Caco-2 (cell line): ENCODE measurements around the gene NDC80. TPM values are rescaled to one million over a fixed set of nuclear protein-coding genes. Genes with fewer than 3 reads are reported as not detected.

Experiments used
- BruUV-seq: library from RNA; stranded (reverse); fragments of 400-500 nt; replicated peaks from 2 replicates; lab custom pipeline; 2021; lab: Mats Ljungman, UMichigan
- CTCF ChIA-PET: fragments of 300-600 bp; sonication (Branson Sonifier 250); formaldehyde crosslinking; loops from one replicate; lab custom pipeline; 2022; ENCODE audit warnings: antibody characterized with exemption; lab: Charles Lee
- POLR2A ChIA-PET: fragments of 300-600 bp; sonication (Branson Sonifier 250); formaldehyde crosslinking; loops from one replicate; lab custom pipeline; 2022; ENCODE audit warnings: antibody characterized with exemption; lab: Charles Lee
- DNase-seq, 2 experiments: peaks; one replicate each; pipeline versions ENCODE4 v3.0.0 to v3.0.0-alpha.2; 2020 to 2022
- H3K27me3 ChIP-seq: replicated peaks from 2 replicates; pipeline ENCODE4 v1.6.0; 2011; ENCODE audit warnings: low read length; ENCODE audit not compliant: control insufficient read depth, insufficient read depth
- H3K36me3 ChIP-seq: 2 replicates; pipeline ENCODE4 v1.5.1; 2011; ENCODE audit warnings: low read length; ENCODE audit not compliant: control insufficient read depth, insufficient read depth
- H3K4me1 ChIP-seq: fragments of 250-450 bp; sonication (Bioruptor Pico); 2 replicates; pipeline ENCODE4 v1.5.1; 2020; ENCODE audit warnings: mild to moderate bottlenecking
- H3K4me3 ChIP-seq: 2 replicates; pipeline ENCODE4 v1.5.1; 2011; ENCODE audit warnings: low read depth, mild to moderate bottlenecking, control low read depth, low read length
- H3K9me3 ChIP-seq: fragments of 250-450 bp; sonication (Bioruptor Pico); 2 replicates; pipeline ENCODE4 v1.5.1; 2020; ENCODE audit warnings: mild to moderate bottlenecking, moderate library complexity
- H3K27ac Mint-ChIP-seq: one replicate; pipeline ENCODE4 v1.8.0; 2022; ENCODE audit warnings: mixed read lengths; ENCODE audit not compliant: unreplicated experiment
- H3K27me3 Mint-ChIP-seq: one replicate; pipeline ENCODE4 v1.8.0; 2022; ENCODE audit warnings: mixed read lengths; ENCODE audit not compliant: insufficient read depth, unreplicated experiment
- H3K36me3 Mint-ChIP-seq: one replicate; pipeline ENCODE4 v1.8.0; 2022; ENCODE audit warnings: mild to moderate bottlenecking, mixed read lengths; ENCODE audit not compliant: insufficient read depth, unreplicated experiment
- H3K4me1 Mint-ChIP-seq: one replicate; pipeline ENCODE4 v1.8.0; 2022; ENCODE audit warnings: low read depth, mixed read lengths; ENCODE audit not compliant: unreplicated experiment
- H3K4me3 Mint-ChIP-seq: one replicate; pipeline ENCODE4 v1.8.0; 2022; ENCODE audit warnings: mild to moderate bottlenecking, moderate library complexity, mixed read lengths; ENCODE audit not compliant: unreplicated experiment
- H3K9me3 Mint-ChIP-seq: one replicate; pipeline ENCODE4 v1.8.0; 2022; ENCODE audit warnings: mixed read lengths; ENCODE audit not compliant: unreplicated experiment
- CTCF ChIP-seq, 2 experiments: fragments of 200-600 bp in 1 of 2; IDR thresholded peaks; 1 replicate in 1 of 2; 2 replicates in 1 of 2; pipeline versions ENCODE4 v1.5.1 to v1.8.0; 2011 to 2022; ENCODE audit warnings: antibody characterized with exemption in 1 of 2, control low read depth in 1 of 2, inconsistent platforms in 1 of 2, low read depth in 1 of 2, low read length in 1 of 2, mild to moderate bottlenecking in 1 of 2, moderate library complexity in 1 of 2; ENCODE audit not compliant: insufficient read depth in 1 of 2, severe bottlenecking in 1 of 2, unreplicated experiment in 1 of 2
- intact Hi-C: fragments of 100-400 bp; cut with micrococcal nuclease; formaldehyde crosslinking; loops from one replicate; pipeline ENCODE4 v1.10.0; 2022; ENCODE audit not compliant: unreplicated experiment
- total RNA-seq: library from RNA; stranded (reverse); gene quantifications from 2 replicates; pipeline ENCODE4 v1.2.3, GENCODE V29; 2022

NDC80 gene
- total RNA-seq, 1 experiment from 2014 or later = 52.6 TPM

DNA sequence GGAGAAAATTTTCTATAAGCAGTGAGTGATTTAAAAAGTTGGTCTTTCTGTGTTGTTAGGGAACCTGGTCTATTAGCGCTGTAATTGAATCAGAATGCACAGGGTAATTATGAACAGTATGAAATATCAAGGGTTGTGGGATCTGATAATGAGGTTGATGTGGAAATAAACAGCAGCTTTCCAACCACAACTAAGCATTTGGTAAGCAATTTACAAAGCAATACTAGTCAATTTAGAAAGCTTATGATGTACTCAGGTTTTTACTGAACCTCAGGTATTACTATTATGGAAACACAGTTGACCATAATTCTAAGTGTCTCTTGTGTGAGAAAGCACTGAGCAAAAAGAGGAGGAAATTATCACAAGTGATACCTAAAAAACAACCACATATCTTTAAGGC is 73.2 kb downstream of the NDC80 start:
- Mint-ChIP-seq H3K4me3 (no peak overlapping the region), H3K27ac (no peak overlapping the region), H3K9me3 (no peaks in the 10 kb centered on the region), H3K4me1 (no peaks in the 10 kb centered on the region), H3K36me3 (no peaks in the 10 kb centered on the region), H3K27me3 (no peaks in the 10 kb centered on the region)
- H3K36me3 ChIP-seq = no peaks in the 10 kb centered on the region
- no peak for TF ChIP-seq CTCF (IDR thresholded peaks at IDR 0.05; ENCODE audit: insufficient read depth in 1 of 2, low read depth in 1 of 2, low read length in 1 of 2, severe bottlenecking in 1 of 2, unreplicated experiment in 1 of 2)
- H3K4me1 ChIP-seq = no peaks in the 10 kb centered on the region; the same call in 1 of the 2 replicates
- H3K4me3 ChIP-seq = no peak overlapping the region
- no peaks in the 10 kb centered on the region for H3K27me3 ChIP-seq
- intact Hi-C loops = no loop called here
- ChIA-PET CTCF (no interaction called here), POLR2A (no interaction called here)
- no peak for DNase-seq
- H3K9me3 ChIP-seq = peaks cover 4% of the 10 kb centered on the region
- BruUV-seq = no TSS peak

- Mint-ChIP-seq H3K9me3 (no peaks in the 10 kb centered on the region), H3K36me3 (peaks cover 23% of the 10 kb centered on the region), H3K4me3 (no peak overlapping the region), H3K4me1 (no peaks in the 10 kb centered on the region), H3K27me3 (no peaks in the 10 kb centered on the region), H3K27ac (no peak overlapping the region)
- POLR2A ChIA-PET = interaction anchor here (0.6 kb wide), 1 partner anchor 100 kb away, joined by 3 read pairs; no protein-coding TSS in a partner anchor
- H3K4me3 ChIP-seq = no peak overlapping the region
- peaks cover 4% of the 10 kb centered on the region for H3K9me3 ChIP-seq
- DNase-seq = no peak
- BruUV-seq = no TSS peak
- peaks cover 7% of the 10 kb centered on the region; the same call in 1 of the 2 replicates for H3K4me1 ChIP-seq
- intact Hi-C loops = loop anchor here (10.0 kb wide), 1 partner anchor 327 kb away; no protein-coding TSS in a partner anchor
- CTCF ChIA-PET = no interaction called here
- no peaks in the 10 kb centered on the region for H3K27me3 ChIP-seq
- TF ChIP-seq CTCF (IDR thresholded peaks at IDR 0.05; ENCODE audit: insufficient read depth in 1 of 2, low read depth in 1 of 2, low read length in 1 of 2, severe bottlenecking in 1 of 2, unreplicated experiment in 1 of 2) = no peak
- H3K36me3 ChIP-seq = no peaks in the 10 kb centered on the region
These were observed 80.6 kb downstream of the NDC80 start for GRCh38 chr18:2651981-2652380.

DNA sequence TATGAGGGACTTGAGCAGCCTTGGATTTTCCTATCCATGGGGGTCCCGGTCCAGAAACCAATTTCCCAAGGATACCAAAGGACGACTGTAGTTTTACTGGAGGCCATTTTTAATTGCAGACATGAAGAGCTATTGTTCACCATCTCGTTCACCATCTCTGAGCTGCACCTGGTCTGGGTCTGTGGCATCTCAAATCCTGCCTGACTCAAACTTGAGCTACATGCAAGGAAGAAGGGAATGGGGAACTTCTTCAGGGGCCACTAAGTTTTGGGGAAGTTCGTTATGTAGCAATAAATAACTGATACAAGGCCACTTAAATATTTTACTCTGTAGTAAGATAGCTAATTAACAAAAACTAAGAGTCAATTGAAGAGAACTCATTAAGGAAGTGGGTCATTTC is 82.1 kb downstream of the NDC80 start:
- H3K36me3 Mint-ChIP-seq = peaks cover 29% of the 10 kb centered on the region
- peaks cover 14% of the 10 kb centered on the region for H3K4me1 ChIP-seq
- DNase-seq = no peak
- peak overlapping the region; percentile 70 for H3K4me3 Mint-ChIP-seq
- H3K27me3 ChIP-seq = no peaks in the 10 kb centered on the region
- H3K27ac Mint-ChIP-seq = peak overlapping the region; percentile 21
- CTCF ChIA-PET = no interaction called here
- H3K36me3 ChIP-seq = no peaks in the 10 kb centered on the region
- H3K9me3 ChIP-seq = no peaks in the 10 kb centered on the region
- POLR2A ChIA-PET = no interaction called here
- H3K9me3 Mint-ChIP-seq = no peaks in the 10 kb centered on the region
- peaks cover 7% of the 10 kb centered on the region for H3K4me1 Mint-ChIP-seq
- intact Hi-C loops = loop anchor here (10.0 kb wide), 1 partner anchor 329 kb away; no protein-coding TSS in a partner anchor
- H3K27me3 Mint-ChIP-seq = no peaks in the 10 kb centered on the region
- no peak overlapping the region for H3K4me3 ChIP-seq
- TF ChIP-seq CTCF (IDR thresholded peaks at IDR 0.05; ENCODE audit: insufficient read depth in 1 of 2, low read depth in 1 of 2, low read length in 1 of 2, severe bottlenecking in 1 of 2, unreplicated experiment in 1 of 2) = no peak
- no TSS peak for BruUV-seq
